H4 (cell line): ENCODE measurements around the gene JAZF1. TPM values are rescaled to one million over a fixed set of nuclear protein-coding genes. Genes with fewer than 3 reads are reported as not detected.

Experiments used
- DNase-seq: peaks from one replicate; pipeline ENCODE4 v3.0.0-alpha.2; 2015; ENCODE audit warnings: low spot score
- total RNA-seq: library from RNA; depleted of rRNA; stranded (reverse); fragments of >200 nt; shearing (Covaris generic); gene quantifications from 2 replicates; pipeline ENCODE4 v1.2.3, GENCODE V29; 2014

JAZF1 gene
- total RNA-seq, 1 experiment from 2014 or later = 20.6 TPM

DNA sequence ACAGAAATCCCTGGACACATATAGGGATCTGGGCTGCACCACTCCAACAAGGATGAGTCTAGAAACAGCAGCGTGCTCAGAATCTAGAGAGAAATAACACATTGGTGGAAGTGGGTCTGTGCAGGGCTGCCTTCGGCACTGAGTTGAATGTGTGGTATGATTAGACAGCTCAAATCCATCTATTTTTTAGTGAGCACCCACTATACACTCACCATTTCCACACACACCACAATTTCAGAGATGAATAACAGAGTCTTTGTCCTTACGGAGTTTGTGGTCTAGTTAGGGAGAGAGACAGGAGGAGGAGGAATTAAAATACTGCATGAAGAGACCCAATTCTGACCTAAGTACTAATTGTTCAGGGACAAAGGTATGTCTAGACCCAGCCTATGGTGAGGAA, 44.2 kb downstream of the JAZF1 start:
- no peak for DNase-seq

DNA sequence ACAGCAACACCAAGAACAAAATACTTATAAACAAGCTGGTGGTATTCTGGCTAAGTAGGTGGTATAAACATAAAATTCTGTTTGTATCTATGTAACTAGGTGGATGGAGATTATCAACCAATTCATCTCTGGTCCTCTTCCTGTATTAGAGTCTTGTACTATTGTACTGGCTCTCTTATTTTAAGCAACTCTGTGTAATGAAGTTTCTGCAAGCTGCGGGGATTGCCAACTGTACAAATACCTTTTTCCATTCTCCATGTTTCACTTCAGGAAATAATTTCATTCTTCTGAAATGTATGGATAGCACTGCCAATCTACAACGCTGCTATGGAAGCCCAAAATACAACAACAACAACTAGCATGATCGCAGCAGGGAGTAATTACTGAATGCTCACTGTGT, 44.8 kb downstream of the JAZF1 start:
- no peak for DNase-seq

DNA sequence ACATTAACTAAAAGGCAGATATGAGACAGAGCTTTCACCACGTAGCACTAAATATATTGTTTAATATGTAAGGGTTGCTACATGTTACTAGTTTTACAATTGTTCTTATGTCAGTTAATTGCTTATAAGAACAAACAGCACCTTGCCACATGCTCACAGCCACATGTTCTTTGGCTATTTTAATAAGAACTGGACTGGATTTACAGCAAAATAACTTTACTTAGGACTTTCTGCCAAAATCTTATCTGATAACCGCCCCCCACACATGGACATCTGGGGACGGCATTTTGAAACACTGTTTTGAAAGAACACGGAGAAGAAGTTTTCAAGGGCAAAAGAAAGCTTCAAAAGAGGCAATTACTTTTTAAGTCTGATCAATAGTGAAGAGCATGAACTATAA, 45.3 kb downstream of the JAZF1 start:
- no peak for DNase-seq

DNA sequence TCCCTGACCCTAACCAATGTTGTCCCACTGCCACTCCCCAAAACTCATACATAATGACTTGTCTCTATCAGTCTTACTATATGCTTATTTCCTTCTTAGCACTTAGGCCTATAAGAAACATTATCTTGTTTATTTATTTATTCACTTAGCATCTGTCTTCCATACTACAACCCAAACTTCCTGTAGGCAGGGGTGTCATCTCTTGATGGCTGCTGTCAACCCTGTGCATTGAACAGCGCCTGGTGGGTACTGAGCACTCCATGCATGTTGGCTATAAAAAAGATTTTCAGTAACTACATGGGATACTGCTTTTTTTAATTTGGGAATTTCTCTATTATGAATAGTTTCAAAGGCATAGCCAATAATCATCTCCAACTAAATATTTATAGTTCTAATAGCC, 46.7 kb downstream of the JAZF1 start:
- DNase-seq = no peak

DNA sequence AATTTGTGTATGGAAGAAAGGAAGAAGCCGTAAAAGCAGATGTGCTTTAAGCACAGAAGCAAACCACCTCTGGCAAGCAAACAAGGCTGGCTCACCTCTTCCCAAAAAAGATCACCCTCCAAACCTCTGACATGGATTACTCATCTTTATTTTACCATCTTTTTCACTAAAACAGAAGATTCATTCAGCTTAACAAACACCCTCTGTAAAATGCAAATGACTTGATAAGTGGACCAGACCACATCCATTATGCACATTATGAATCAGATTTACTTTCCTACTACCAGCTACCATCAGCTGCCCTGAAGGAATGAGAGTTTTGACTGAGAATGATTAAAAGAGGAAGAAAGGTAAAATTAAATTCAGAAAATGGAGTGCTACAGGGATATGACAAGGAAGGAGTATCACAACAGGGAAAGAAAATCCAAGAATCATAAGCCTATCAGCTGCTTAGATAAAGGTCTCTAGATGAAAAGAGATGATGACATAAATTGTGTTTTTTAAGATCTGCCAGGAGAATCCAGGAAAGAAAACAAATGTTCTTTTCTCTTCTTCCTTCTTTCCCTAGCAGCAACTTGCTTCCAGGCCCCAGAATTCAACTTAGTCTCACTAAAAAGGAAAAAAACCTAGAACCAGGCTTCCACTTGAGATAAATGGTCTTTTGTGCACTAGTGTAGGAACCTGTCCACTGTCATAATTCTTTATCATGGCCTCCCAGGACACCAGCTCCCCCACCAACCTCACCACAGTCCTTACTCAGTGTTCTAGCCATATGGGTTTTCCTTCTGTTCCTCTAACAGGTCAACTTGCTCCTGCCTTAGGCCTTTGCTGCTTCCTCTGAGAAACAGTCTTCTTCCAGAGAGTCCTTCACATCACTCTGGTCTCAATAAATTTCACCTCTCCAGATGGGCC, 47.4 kb downstream of the JAZF1 start:
- no peak for DNase-seq

DNA sequence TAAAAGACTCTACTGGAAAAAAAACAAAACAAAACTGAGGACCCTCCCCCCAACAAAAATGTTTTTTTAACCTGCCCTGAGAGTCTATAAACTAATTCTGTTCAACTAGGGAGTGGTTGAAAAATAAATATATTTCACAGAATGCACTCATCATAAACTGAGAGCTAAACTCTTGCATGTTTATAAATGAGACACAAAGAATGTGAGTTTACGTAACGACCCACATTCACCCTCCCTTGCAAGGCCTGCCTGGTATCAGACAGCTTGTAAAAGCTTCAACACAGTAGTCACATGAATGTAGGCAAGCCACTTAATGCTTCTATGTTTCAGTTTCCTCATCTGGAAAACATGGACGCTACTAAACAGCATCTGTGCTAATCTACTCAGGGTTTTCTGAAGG, 50.3 kb downstream of the JAZF1 start:
- DNase-seq = peak; percentile 91

DNA sequence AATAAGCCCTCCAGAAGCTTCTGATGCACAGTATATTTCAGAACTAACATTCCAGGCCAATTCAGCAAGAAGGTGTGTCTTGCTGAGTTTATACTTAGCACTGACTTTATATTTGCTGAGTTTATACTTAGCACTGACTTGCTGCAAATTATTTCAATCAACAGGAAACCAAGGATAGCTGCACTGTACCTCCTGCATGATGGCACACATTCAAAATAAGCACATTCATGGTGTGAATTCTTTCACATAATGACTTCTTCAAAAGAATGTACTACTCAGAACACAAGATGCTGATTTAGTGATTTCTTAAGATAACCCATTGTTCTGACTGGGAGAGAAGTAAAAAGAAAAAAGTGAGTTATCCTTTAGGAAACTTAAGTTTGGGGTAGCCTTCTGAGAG, 52.0 kb downstream of the JAZF1 start:
- DNase-seq = no peak

DNA sequence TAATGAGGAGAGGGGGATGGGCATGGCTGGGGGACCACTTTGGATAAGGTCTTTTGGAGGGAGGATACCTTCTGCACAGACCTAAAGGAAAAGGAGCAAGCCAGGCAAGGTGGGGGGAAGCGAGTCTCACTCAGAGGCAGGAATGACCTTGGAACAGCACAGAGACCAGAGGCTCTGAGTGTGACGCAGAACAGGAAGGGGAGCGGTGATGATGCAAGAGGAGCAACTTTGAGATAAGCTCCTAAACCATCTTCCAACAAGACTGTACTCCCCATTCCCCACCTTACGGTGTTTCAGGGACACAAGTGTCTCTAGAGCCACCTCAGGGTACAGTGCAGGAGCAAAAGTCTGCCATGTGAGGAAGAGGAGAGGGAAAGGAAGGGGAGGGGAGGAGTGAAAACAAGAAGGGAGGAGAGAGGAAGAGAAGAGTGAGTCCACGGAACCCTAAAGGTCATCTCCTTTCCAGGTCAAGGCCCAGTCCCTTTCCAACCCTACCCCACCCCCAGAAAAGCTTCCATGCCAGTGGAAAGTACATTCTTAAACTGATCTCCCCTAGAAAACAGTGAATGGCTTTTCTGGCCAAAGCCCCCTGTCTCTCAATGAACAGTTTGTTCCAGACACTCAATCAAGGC, 54.1 kb downstream of the JAZF1 start:
- no peak for DNase-seq

DNA sequence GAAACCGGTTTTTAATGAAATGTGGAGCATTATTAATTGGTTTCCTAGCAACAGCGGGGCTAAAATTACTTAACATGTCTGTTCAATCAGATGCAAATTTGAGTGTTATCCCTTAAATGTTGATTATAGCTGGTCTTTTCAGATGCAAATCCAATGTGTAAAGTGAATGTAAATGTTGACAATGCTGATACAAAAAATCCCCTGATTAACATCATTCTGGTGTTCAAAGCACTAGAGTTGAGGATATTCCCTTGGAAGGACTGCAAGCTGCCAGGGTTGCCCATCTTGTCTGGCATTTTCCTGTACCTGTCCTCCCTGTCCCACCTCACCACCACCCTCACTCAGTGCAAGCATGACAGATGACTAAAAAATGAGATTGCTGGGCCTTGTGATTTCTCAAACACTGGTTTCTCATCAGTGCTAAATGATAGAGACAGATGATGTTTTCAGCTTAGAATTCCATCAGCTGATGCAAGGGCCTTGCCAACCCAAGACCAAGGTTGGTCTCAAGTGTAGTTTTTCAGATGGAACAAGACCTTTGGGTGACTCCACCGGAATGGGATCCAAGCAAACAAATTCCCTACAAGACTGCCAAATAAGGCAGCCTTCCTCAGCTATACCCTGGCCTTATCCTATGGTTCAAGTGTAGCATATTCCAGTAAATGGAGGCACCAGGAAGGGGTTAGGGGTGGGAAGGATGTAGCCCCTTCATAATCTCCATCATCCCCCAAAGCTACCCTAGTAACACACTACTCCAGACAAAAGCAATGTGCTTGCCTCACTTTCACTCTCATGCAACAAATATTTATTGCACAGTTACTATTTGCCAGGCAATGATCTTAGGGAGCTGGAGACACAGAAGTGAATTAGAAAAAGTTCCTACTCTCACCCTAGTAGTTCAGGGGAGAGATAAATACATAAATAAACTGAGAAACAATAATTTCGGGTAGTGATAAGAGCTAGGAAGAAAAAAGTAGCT, 54.9 kb downstream of the JAZF1 start:
- no peak for DNase-seq

DNA sequence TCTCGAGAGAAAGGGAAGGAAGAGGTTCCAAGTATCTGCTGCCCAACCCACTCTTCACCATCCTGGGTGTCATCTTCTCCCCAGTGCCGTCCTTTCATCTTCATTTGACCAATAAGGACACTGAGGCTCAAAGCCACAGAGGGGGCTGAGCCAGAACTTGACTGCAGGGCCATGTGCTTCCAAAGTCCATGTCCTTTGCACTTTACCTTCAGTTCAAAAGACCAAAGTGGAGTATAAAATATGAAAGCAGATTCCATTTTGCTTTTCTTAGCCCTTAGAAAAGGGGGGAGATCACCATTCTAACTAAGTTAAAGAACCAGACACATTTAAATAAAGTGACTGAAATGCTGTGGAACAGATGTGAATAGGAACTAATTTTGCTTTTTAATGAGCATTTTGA, 56.2 kb downstream of the JAZF1 start:
- DNase-seq = no peak

DNA sequence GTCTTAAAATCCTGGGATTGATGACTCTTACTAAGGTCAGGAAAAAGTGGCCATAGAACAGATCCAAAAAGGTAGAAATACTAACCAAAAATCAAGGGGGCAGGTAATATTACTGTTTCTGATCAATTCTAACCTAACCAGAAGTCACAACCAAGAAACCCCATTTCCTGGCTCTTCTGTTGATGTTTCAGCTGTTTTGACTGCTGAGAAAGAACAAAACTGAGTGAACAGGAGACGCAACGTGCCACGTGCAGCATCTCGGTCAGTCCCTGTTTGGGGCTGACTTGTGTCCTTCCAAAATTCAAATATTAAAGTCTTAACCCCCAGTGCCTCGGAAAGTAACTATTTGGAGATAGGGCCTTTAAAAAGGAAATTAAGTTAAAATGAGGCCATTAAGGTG, 56.8 kb downstream of the JAZF1 start:
- no peak for DNase-seq

DNA sequence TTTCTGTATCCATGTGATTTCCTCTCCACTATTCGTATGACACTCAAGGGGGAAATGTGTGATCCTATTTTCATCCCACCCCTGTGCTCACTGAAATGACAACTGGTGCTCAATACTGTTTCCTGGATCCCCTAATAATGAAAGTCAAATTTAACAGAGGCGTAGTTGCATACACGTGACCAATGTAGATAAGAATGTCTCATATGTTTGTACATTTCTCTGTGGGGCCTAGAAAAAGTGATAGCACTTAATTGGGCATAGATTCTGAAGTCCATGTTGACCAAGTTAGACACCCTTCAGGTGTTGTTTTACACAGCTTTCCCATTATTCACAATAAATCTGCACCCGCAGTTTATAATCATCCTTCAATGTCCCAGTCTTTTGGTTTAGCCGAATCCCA, 59.1 kb downstream of the JAZF1 start:
- DNase-seq = no peak

DNA sequence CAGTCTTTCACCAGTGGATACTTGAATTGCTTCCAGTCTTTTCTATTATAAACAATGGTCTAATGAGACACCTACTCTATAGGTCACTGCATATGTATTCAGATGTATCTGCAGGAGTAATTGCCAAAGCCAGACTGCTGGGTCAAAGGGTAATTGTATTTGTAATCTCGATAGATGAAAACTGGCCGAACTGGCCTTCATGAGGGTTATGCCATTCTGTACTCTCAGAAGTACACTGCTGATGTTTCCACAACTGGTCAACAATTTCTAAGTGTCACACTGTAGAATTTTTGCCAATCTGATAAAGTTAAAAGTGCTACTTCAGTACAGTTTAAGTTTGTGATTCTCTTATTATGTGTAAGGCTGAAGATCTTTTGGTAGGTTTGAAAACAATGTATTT, 64.6 kb downstream of the JAZF1 start:
- DNase-seq = no peak

DNA sequence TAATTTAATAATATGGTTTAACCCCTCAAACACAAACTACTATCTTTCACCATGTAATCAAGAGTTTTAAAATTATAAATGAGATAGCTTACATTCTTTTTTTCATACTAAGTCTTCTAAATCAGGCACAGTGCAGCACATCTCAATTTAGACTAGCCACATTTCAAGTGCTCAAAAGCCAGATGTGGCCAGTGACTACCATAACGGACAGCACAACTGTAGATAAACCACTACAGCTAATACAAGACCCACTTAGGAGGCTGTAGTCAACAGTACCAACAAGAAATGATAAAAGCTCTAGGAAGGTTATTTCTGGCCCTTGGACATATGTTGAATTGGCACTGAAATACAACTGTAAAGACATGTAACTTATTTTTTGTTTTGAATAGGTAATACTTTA, 65.3 kb downstream of the JAZF1 start:
- DNase-seq = no peak

DNA sequence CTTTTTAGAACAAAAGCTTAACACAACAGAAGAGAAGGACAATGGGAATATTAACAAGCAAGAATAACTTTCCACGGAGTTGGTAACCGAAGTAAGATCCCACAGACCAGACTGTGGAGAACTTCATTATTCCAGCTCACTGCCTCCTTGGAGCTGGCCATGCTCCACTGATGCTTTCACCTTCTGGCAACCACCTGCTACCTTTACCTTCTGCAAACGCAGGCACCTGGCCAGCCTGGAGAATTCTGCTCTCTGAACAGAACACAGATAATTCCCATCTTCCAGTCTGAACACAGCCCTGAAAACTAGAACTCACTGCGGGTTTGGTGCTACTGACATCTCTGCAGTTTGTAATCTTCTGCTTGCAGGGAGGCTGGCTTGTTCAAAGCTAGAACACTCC, 66.5 kb downstream of the JAZF1 start:
- DNase-seq = no peak

DNA sequence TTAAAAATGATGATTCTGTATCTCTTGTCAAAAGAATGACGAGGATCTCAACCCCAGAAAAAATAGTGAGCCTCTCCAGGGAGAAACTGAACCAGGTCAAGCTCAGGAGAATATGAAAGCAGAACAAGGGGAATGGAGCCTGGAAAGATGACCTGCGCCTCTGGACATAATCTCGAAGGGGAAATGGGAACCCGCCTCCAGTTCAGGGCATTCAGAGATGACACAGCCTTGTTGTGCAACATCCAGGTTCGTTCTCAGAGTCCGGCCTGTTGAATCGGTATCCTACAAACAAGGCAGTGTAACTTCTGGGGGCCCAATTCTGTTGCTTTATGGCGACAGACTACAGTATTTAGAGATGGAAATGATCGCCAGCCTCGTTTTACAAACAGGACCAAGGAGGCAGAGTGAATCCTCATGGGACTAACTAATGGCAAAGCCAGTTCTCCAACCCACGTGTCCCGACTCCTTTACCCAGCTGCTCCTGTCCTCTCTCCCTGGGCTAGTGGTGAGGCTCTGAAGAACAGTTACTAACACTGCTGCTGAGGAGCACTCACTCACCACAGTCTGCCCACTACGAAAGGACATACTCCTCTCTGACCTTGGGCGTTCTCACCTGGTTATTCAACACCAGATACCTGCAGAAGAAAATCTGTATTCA, 67.6 kb downstream of the JAZF1 start:
- DNase-seq = no peak

DNA sequence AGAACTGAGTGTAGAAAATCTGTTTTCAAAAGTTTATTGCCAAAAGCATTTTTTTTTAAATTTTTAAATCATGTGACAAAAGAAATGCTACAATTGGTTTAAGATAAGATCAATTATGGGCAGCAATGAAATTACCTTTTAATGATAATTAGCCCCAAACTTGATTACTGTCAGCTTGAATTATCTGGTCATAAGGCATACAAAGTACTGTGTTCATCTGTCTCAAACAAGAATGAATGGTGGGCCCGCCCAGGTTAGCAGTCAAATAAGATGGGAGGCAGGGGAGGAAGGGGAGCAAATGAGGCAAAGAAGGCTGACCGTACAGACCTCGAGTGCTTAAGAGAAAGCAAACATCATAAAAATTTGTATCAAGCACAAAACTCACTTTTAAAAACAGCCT, 68.1 kb downstream of the JAZF1 start:
- DNase-seq = no peak

DNA sequence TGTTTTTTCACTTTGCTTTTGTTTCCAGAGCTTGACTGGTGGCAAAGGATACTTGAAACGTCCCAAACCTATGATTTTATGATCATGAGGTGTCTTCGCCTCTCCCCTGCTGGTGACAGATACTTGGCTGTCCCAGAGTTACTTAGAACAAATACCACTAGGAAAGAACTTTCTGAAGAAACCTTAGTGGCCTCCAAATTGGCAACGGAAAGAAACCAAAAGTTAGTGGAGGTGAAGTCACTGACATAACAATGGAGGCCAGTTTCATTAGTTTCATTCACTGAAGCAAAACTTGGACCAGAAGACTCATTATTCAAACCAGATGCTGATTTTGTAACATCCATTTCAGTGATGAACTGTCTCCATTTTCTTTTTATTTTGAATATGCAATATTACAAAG, 68.6 kb downstream of the JAZF1 start:
- no peak for DNase-seq

DNA sequence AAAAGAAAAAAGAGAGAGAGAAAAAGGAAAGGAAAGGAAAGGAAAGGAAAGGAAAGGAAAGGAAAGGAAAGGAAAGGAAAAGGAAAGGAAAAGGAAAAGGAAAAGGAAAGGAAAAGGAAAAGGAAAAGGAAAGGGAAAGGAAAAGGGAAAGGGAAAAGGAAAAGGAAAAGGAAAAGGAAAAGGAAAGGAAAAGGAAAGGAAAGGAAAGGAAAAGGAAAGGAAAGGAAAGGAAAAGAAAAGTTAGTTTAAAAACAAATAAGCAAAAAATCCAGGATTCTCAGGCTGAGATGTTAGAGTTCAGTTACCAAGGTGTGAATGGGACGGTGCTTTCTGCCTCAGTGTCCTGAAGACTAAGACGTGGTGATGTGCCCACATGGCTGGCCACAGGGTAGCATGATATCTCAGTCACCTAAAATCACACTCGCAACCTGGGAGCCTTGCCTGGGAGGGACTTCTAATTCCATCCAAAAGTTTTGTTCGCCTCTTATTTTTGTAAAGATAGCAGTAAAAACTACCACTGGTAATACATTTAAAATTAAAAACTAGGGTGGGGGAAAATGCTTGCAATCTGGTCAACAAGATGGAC, 70.1 kb downstream of the JAZF1 start:
- no peak for DNase-seq

DNA sequence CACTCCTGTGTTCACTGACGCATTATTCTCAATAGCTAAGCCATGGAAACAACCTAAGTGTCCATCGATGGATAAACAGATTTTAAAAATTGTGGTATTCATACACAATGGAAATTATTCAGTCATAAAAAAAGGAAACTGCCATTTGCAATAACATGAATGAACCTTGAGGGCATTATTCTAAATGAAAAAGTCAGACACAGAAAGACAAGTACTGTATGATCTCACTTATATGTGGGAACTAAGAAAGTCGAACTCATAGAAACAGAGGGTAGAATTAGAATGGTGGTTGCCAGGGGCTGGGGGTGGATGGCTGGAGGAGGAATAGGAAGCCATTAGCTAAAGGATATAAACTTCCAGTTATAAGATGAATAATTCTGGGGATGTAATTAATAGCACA, 71.8 kb downstream of the JAZF1 start:
- no peak for DNase-seq

DNA sequence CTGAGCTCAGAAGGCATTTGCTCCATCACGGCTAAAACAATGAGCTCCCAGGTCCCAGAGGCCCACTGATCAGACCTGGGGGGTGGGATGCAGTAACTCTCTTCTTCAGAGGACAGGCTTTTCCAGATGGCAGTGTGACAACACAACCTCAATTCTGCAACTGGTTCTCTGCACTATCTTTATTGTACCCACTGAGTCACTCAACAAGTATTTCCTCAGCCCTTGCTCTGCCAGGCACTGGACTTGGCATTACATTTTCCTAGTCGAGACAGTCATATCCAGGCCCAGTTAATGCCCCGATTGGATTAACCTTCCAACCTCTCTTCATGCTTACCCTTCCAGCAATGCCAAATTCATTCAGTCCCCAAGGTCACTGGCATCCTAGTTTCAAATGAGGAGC, 72.6 kb downstream of the JAZF1 start:
- DNase-seq = no peak
